VCaP (cell line): Measurements from ENCODE around the gene GH2.
A peak's percentile ranks its signal among the peaks of the same experiment; 100 is the strongest.

ENCODE experiments used
- H3K27ac ChIP-seq: fragments of 450-650 bp; 2 replicates; pipeline ENCODE4 v1.5.1; 2017
- TF ChIP-seq, protein P1 (sequence below): fragments of 450-650 bp; conservative IDR thresholded peaks from 2 replicates; pipeline ENCODE4 v1.5.1; 2017; ENCODE audit warnings: mild to moderate bottlenecking, moderate library complexity

Gene GH2

DNA sequence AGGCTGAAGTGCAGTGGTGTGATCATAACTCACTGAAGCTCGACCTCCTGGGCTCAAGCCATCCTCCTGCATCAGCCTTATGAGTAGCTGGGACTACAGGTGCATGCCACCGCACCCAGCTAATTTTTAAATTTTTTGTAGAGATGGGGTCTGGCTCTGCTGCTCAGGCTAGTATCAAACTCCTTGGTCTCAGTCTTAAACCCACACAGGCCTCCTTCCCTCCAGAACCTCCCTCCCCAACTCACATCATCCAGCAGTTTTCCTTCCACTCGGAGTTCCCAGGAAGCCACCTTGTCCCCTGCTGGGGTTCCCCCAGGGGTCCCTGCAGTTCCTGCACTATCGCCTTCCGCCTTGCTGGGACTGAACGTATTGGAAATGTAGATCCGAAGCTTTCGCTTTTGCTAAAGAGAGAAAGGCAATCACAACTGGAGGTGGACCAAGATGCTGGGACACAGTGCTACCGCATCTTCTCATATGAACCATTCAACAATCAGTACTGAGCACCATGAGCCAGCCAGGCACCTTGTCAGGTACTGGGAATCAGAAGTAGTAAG, 46.5 kb downstream of the GH2 start:
- no peak overlapping the region for H3K27ac ChIP-seq
- TF ChIP-seq, protein P1, sequence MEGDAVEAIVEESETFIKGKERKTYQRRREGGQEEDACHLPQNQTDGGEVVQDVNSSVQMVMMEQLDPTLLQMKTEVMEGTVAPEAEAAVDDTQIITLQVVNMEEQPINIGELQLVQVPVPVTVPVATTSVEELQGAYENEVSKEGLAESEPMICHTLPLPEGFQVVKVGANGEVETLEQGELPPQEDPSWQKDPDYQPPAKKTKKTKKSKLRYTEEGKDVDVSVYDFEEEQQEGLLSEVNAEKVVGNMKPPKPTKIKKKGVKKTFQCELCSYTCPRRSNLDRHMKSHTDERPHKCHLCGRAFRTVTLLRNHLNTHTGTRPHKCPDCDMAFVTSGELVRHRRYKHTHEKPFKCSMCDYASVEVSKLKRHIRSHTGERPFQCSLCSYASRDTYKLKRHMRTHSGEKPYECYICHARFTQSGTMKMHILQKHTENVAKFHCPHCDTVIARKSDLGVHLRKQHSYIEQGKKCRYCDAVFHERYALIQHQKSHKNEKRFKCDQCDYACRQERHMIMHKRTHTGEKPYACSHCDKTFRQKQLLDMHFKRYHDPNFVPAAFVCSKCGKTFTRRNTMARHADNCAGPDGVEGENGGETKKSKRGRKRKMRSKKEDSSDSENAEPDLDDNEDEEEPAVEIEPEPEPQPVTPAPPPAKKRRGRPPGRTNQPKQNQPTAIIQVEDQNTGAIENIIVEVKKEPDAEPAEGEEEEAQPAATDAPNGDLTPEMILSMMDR, result peak; percentile 15

DNA sequence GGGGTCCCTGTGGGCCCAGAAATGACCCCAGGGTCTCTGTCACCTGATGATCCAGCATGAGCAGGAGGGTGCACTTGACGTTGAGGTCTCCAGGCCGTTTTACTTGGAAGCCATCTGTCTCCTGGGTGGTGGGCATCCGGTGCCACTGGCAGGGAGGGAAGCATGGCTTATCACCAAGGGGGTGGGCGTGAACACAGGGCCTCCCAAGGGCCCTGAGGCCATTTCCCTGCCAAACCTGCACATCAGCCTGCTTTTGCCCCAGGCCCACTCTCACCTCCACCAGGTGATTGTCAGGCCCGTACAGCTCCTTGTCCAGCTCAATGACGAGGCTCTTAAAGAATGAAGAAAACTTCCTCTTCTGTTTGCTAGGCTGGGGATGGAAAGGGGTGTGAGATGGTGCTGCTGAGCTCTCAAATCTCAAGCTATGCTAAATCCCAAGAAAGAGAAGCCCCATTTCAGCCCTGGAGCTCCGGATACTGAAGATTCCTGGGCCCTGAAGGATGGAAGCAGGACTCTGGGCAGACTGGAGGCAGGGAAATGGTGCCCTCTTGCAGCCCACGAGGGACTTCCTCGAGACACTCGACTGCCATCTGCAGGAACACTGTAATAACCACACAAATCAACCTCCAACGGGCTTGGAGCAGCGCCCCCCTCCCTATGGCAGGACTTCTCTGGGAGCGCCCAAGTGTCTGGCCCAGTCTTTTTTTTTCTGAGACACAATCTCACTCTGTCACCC, 47.1 kb downstream of the GH2 start:
- no peak overlapping the region for H3K27ac ChIP-seq
- TF ChIP-seq, protein P1, result peak; percentile 72

DNA sequence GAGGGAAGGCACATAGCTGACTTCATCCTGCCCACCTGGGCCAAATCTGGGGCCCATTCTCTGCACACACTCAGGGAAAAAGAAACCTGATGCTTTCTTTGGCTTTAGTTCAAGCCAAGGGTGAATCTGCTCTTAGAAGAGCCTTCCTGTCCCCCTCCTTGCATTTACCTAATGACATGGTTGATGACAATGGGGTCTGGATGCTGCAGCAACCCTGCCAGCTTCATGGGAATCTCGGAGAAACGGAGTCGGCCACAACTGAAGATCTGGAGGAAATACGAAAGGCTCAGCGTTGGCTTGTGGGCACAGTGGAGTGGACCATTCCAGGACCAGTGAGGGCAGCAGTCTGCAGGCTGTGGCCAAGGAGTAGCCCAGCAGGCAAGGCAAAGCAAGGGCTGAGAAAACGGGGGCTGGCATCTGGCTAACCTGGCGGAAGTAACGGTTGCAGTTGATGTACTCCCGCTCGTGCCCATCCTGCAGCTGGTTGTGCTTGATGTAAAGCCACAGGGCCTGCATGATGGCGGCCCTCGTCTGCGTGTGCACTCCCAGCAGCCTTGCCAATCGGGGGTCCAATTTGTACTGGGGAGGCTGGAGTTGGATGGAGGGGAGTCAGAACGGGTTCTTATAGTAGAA, 47.9 kb downstream of the GH2 start:
- H3K27ac ChIP-seq, result no peak overlapping the region
- TF ChIP-seq, protein P1, result no peak

DNA sequence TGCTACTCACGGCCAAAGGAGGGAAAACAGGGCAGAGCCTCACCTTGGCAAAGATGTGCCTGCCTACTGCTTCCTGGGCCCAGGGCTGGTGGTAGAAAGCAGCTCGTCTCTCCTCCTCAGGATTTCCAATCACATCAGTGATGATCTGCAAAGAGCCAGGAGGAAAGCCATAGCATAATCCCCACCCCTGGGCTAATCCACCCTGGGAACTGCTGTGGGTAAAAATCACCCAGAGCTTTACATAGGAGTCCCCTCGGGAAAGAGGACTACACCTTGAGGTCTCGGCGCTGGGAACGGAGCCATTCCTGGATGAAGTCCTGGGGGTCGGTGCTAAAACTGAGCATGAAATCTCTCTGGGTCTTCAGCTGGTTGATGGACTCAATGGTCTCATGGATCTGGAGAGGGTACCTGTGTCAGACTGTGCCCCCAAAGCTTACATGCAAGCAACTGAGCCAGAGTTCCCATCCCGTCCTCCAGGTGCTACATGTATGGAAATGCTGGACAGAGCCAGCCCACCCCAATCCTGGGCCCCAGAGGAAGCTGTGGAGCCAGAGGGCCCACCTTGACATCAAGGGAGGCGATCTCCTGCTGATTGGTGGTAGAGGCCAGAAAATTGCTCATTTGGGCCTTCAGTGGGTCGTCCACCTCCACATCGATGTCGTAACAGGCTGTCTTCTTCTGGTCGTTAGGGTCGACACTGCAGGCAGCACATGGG, 48.6 kb downstream of the GH2 start:
- TF ChIP-seq, protein P1, result no peak
- H3K27ac ChIP-seq, result no peak overlapping the region

DNA sequence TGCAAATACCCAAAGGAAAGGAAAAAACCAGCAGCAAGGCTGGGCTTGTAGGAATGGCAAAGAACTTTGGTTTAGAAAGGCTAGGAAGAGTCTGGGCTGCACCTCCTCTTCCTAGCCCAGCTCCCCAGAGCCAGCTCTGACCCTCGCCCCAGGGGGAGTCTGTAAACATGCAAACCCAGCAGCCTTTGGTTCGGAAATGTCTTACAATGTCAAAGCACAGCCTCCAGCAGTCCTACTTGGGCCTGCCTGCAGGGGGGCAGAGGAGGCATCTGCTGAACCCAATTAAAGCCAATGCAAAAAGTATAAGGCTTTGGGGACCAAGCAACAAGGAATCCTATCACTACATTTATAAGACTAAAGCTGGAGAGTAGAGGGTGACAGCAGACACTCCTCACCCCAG, 49.3 kb downstream of the GH2 start:
- no peak overlapping the region for H3K27ac ChIP-seq
- TF ChIP-seq, protein P1, result no peak

DNA sequence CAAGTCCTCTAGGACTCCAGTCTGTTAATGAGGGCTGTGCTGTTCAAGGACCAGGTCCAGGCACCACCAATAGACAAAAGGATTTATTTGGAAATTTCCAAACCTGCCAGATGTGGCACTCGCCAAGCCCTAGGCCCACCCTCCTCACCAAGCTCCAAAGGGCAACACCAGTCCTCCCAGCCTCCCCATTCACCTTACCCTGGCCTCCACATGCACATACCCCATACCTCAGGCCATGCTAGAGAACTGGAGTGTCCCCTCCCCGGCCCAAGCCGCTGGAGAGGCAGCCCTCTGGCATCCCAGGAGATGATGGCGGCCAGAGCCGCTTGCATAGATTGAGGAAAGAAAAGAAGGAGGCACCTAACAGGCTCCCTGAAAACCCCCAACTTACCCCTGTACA, 49.7 kb downstream of the GH2 start:
- TF ChIP-seq, protein P1, result no peak
- no peak overlapping the region for H3K27ac ChIP-seq

DNA sequence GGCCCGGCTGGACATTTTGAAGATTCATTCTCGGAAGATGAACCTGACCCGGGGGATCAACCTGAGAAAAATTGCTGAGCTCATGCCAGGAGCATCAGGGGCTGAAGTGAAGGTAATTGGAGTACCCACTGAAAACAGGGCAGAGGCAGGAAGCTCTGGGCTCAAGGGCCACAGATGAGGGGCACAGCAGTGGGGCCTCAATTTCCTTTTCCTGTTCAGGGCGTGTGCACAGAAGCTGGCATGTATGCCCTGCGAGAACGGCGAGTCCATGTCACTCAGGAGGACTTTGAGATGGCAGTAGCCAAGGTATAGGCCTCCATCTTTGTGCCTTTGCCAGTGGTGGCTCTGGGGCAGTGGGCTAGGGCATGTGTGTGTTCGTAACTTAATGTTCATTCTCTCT, 50.2 kb downstream of the GH2 start:
- H3K27ac ChIP-seq, result no peak overlapping the region
- TF ChIP-seq, protein P1, result no peak
